Nephron progenitor cell (in vitro differentiated cells): ENCODE measurements around the gene SMIM24.
"Not testable (repeated sequence)": the region's sequence is repeated elsewhere in the genome, so short reads cannot be mapped to it uniquely, and the experiment has no call there.

Experiments used
- DNase-seq: peaks from one replicate; pipeline ENCODE4 v3.0.0; 2021
- H3K27ac Mint-ChIP-seq: 2 replicates; pipeline ENCODE4 v1.8.0; 2021; ENCODE audit warnings: mild to moderate bottlenecking, moderate library complexity, mixed read lengths
- H3K27me3 Mint-ChIP-seq: 2 replicates; pipeline ENCODE4 v1.8.0; 2021; ENCODE audit warnings: mild to moderate bottlenecking, low read depth, mixed read lengths; ENCODE audit not compliant: poor library complexity
- H3K36me3 Mint-ChIP-seq: 2 replicates; pipeline ENCODE4 v1.8.0; 2021; ENCODE audit warnings: low read depth, mixed read lengths
- H3K4me1 Mint-ChIP-seq: 2 replicates; pipeline ENCODE4 v1.8.0; 2021; ENCODE audit warnings: mixed read lengths
- H3K4me3 Mint-ChIP-seq: 2 replicates; pipeline ENCODE4 v1.8.0; 2021; ENCODE audit warnings: mild to moderate bottlenecking, moderate library complexity, mixed read lengths
- H3K9me3 Mint-ChIP-seq: 2 replicates; pipeline ENCODE4 v1.8.0; 2021; ENCODE audit warnings: mild to moderate bottlenecking, moderate library complexity, mixed read lengths
- CTCF ChIP-seq: fragments of 200-600 bp; sonication (generic); IDR thresholded peaks from 2 replicates; pipeline ENCODE4 v1.5.0; 2021; ENCODE audit warnings: antibody characterized with exemption

The SMIM24 gene

GRCh38 chr19:3434630-3435553 lies 45.4 kb downstream of the SMIM24 start:
- H3K4me3 Mint-ChIP-seq, result peak overlapping the region; percentile 95
- peaks cover 6% of the 10 kb centered on the region for H3K4me1 Mint-ChIP-seq
- H3K27me3 Mint-ChIP-seq, result peaks cover 4% of the 10 kb centered on the region
- H3K27ac Mint-ChIP-seq, result peak overlapping the region; percentile 100
- H3K36me3 Mint-ChIP-seq, result peaks cover 9% of the 10 kb centered on the region
- DNase-seq, result peak; percentile 96
- peaks cover 3% of the 10 kb centered on the region for H3K9me3 Mint-ChIP-seq
- TF ChIP-seq CTCF, result no peak

- no peak for DNase-seq
- H3K27me3 Mint-ChIP-seq, result peaks cover 4% of the 10 kb centered on the region
- no peak overlapping the region for H3K27ac Mint-ChIP-seq
- H3K9me3 Mint-ChIP-seq, result peaks cover 3% of the 10 kb centered on the region
- TF ChIP-seq CTCF, result no peak
- peaks cover 9% of the 10 kb centered on the region for H3K4me1 Mint-ChIP-seq
- peaks cover 9% of the 10 kb centered on the region for H3K36me3 Mint-ChIP-seq
- H3K4me3 Mint-ChIP-seq, result peak overlapping the region; percentile 95
Observed at GRCh38 chr19:3433805-3434540, 46.4 kb downstream of the SMIM24 start.

GRCh38 chr19:3433313-3433712 lies 47.0 kb downstream of the SMIM24 start:
- Mint-ChIP-seq H3K27ac (no peak overlapping the region), H3K4me3 (no peak overlapping the region), H3K27me3 (peaks cover 4% of the 10 kb centered on the region), H3K9me3 (peaks cover 3% of the 10 kb centered on the region), H3K4me1 (peaks cover 16% of the 10 kb centered on the region), H3K36me3 (peaks cover 9% of the 10 kb centered on the region)
- TF ChIP-seq CTCF, result no peak
- no peak for DNase-seq

- Mint-ChIP-seq H3K27me3 (peaks cover 4% of the 10 kb centered on the region), H3K9me3 (peaks cover 5% of the 10 kb centered on the region), H3K36me3 (no peaks in the 10 kb centered on the region), H3K4me1 (peaks cover 28% of the 10 kb centered on the region), H3K4me3 (no peak overlapping the region), H3K27ac (no peak overlapping the region)
- no peak for TF ChIP-seq CTCF
- DNase-seq, result no peak
Observed at GRCh38 chr19:3431760-3432397, 48.4 kb downstream of the SMIM24 start.

- H3K27ac Mint-ChIP-seq, DNase-seq, H3K4me3 Mint-ChIP-seq, H3K27me3 Mint-ChIP-seq, H3K36me3 Mint-ChIP-seq, H3K9me3 Mint-ChIP-seq: not testable (repeated sequence)
- H3K4me1 Mint-ChIP-seq, result peaks cover 23% of the 10 kb centered on the region
Observed at GRCh38 chr19:3430366-3430680, 50.0 kb downstream of the SMIM24 start.

- Mint-ChIP-seq H3K4me3 (no peak overlapping the region), H3K27me3 (no peaks in the 10 kb centered on the region), H3K27ac (no peak overlapping the region), H3K9me3 (peaks cover 5% of the 10 kb centered on the region), H3K4me1 (peaks cover 22% of the 10 kb centered on the region), H3K36me3 (no peaks in the 10 kb centered on the region)
- no peak for DNase-seq
- no peak for TF ChIP-seq CTCF
Observed at GRCh38 chr19:3426433-3426832, 53.9 kb downstream of the SMIM24 start.
